ENCODE results near the gene SLC50A1. TPM values are rescaled to one million over a fixed set of nuclear protein-coding genes. Genes with fewer than 3 reads are reported as not detected.

SLC50A1 gene
- polyA plus RNA-seq (ENCODE audit: insufficient read length in 3 of 3) = 10 to 100 TPM; 52.9 to 57.0 (median 55.8) TPM

GRCh38 chr1:155135415-155136028, at the start of gene SLC50A1:
Gene SLC50A1, plus strand, starts transcription at chr1:155135852. Its CDS starts 60 bp downstream, at chr1:155135912.
- peak in 2 of 3 donors; percentile 86 to 87 for DNase-seq (ENCODE audit: low read depth in 3 of 3, low spot score in 2 of 3)

GRCh38 chr1:155086128-155086741, 49.4 kb upstream of the SLC50A1 start:
- no peak for DNase-seq (ENCODE audit: low read depth in 3 of 3, low spot score in 2 of 3)

- DNase-seq (ENCODE audit: low read depth in 3 of 3, low spot score in 2 of 3) = no peak
Measured at GRCh38 chr1:155086856-155087535, 48.7 kb upstream of the SLC50A1 start.

- DNase-seq (ENCODE audit: low read depth in 3 of 3, low spot score in 2 of 3) = no peak
Measured at GRCh38 chr1:155091071-155092051, 44.3 kb upstream of the SLC50A1 start.

- no peak for DNase-seq (ENCODE audit: low read depth in 3 of 3, low spot score in 2 of 3)
Measured at GRCh38 chr1:155092131-155092530, 43.5 kb upstream of the SLC50A1 start.

- DNase-seq (ENCODE audit: low read depth in 3 of 3, low spot score in 2 of 3) = no peak
Measured at GRCh38 chr1:155092641-155093040, 43.0 kb upstream of the SLC50A1 start.

- no peak for DNase-seq (ENCODE audit: low read depth in 3 of 3, low spot score in 2 of 3)
Measured at GRCh38 chr1:155093911-155094621, 41.6 kb upstream of the SLC50A1 start.

GRCh38 chr1:155094622-155094948, 41.1 kb upstream of the SLC50A1 start:
- no peak for DNase-seq (ENCODE audit: low read depth in 3 of 3, low spot score in 2 of 3)

- no peak for DNase-seq (ENCODE audit: low read depth in 3 of 3, low spot score in 2 of 3)
Measured at GRCh38 chr1:155099331-155099730, 36.3 kb upstream of the SLC50A1 start.

GRCh38 chr1:155103325-155103724, 32.3 kb upstream of the SLC50A1 start:
- no peak for DNase-seq (ENCODE audit: low read depth in 3 of 3, low spot score in 2 of 3)

- DNase-seq (ENCODE audit: low read depth in 3 of 3, low spot score in 2 of 3) = no peak
Measured at GRCh38 chr1:155104605-155105534, 30.8 kb upstream of the SLC50A1 start.

GRCh38 chr1:155105604-155106011, 30.0 kb upstream of the SLC50A1 start:
- DNase-seq (ENCODE audit: low read depth in 3 of 3, low spot score in 2 of 3) = no peak

- DNase-seq (ENCODE audit: low read depth in 3 of 3, low spot score in 2 of 3) = no peak
Measured at GRCh38 chr1:155106862-155107261, 28.8 kb upstream of the SLC50A1 start.

- no peak for DNase-seq (ENCODE audit: low read depth in 3 of 3, low spot score in 2 of 3)
Measured at GRCh38 chr1:155107309-155108264, 28.1 kb upstream of the SLC50A1 start.

GRCh38 chr1:155108296-155108695, 27.4 kb upstream of the SLC50A1 start:
- DNase-seq (ENCODE audit: low read depth in 3 of 3, low spot score in 2 of 3) = no peak

- no peak for DNase-seq (ENCODE audit: low read depth in 3 of 3, low spot score in 2 of 3)
Measured at GRCh38 chr1:155110381-155110780, 25.3 kb upstream of the SLC50A1 start.

GRCh38 chr1:155110826-155111225, 24.8 kb upstream of the SLC50A1 start:
- DNase-seq (ENCODE audit: low read depth in 3 of 3, low spot score in 2 of 3) = no peak

- DNase-seq (ENCODE audit: low read depth in 3 of 3, low spot score in 2 of 3) = no peak
Measured at GRCh38 chr1:155113450-155113980, 22.1 kb upstream of the SLC50A1 start.
